Peyer's patch (tissue), 4 donors: ENCODE measurements around the gene RPTOR.

ENCODE experiments used
- POLR2A ChIP-seq, 2 donors: fragments of 450-650 bp; IDR thresholded peaks; one replicate each; pipeline ENCODE4 v1.5.1; 2017; ENCODE audit warnings: antibody characterized with exemption in 2 of 2, mild to moderate bottlenecking in 2 of 2, moderate library complexity in 2 of 2
- TF ChIP-seq, protein P1 (sequence below), 6 experiments: fragments of 450-650 bp in 4 of 6; fragments of 200-600 bp in 2 of 6; sonication (generic) in 1 of 6; IDR thresholded peaks; one replicate each; pipeline ENCODE4 v1.5.1; 2017 to 2019; ENCODE audit warnings: antibody characterized with exemption in 6 of 6, mild to moderate bottlenecking in 3 of 6, moderate library complexity in 1 of 6

GRCh38 chr17:80637048-80637781 lies 92.6 kb downstream of the RPTOR start:
- TF ChIP-seq, protein P1, sequence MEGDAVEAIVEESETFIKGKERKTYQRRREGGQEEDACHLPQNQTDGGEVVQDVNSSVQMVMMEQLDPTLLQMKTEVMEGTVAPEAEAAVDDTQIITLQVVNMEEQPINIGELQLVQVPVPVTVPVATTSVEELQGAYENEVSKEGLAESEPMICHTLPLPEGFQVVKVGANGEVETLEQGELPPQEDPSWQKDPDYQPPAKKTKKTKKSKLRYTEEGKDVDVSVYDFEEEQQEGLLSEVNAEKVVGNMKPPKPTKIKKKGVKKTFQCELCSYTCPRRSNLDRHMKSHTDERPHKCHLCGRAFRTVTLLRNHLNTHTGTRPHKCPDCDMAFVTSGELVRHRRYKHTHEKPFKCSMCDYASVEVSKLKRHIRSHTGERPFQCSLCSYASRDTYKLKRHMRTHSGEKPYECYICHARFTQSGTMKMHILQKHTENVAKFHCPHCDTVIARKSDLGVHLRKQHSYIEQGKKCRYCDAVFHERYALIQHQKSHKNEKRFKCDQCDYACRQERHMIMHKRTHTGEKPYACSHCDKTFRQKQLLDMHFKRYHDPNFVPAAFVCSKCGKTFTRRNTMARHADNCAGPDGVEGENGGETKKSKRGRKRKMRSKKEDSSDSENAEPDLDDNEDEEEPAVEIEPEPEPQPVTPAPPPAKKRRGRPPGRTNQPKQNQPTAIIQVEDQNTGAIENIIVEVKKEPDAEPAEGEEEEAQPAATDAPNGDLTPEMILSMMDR (IDR thresholded peaks at IDR 0.05): no peak
- TF ChIP-seq POLR2A (IDR thresholded peaks at IDR 0.05): no peak
